H9 (cell line): ENCODE measurements around the gene SERPINA5. TPM values are rescaled to one million over a fixed set of nuclear protein-coding genes. Genes with fewer than 3 reads are reported as not detected.

Experiments used
- DNase-seq: peaks from one replicate; pipeline ENCODE4 v3.0.0-alpha.2; 2017
- H2AFZ ChIP-seq: one replicate; pipeline ENCODE4 v1.6.1; 2013; ENCODE audit warnings: mild to moderate bottlenecking, low read length, control low read depth, moderate library complexity
- H2AK5ac ChIP-seq: 2 replicates; pipeline ENCODE4 v1.6.1; 2013; ENCODE audit warnings: low read length, control low read depth, mixed read lengths; ENCODE audit not compliant: insufficient read length
- H2BK120ac ChIP-seq: one replicate; pipeline ENCODE4 v1.6.1; 2013; ENCODE audit warnings: low read depth, mild to moderate bottlenecking, low read length, control low read depth, inconsistent platforms; ENCODE audit not compliant: poor library complexity, severe bottlenecking
- H2BK12ac ChIP-seq: 2 replicates; pipeline ENCODE4 v1.6.1; 2013; ENCODE audit warnings: low read length, control low read depth, mixed read lengths, low read depth; ENCODE audit not compliant: insufficient read length
- H2BK15ac ChIP-seq: 2 replicates; pipeline ENCODE4 v1.6.1; 2013; ENCODE audit warnings: low read depth, low read length, control low read depth
- H2BK20ac ChIP-seq: one replicate; pipeline ENCODE4 v1.6.1; 2013; ENCODE audit warnings: low read depth, mild to moderate bottlenecking, low read length, control low read depth, inconsistent platforms; ENCODE audit not compliant: poor library complexity, severe bottlenecking
- H2BK5ac ChIP-seq: 2 replicates; pipeline ENCODE4 v1.6.1; 2013; ENCODE audit warnings: low read length, control low read depth, mixed read lengths; ENCODE audit not compliant: insufficient read length
- H3K14ac ChIP-seq: 2 replicates; pipeline ENCODE4 v1.6.1; 2013; ENCODE audit warnings: low read length, control low read depth; ENCODE audit not compliant: insufficient read depth
- H3K18ac ChIP-seq: 2 replicates; pipeline ENCODE4 v1.6.1; 2013; ENCODE audit warnings: low read depth, mild to moderate bottlenecking, mixed read lengths, low read length, control low read depth; ENCODE audit not compliant: insufficient read length
- H3K23ac ChIP-seq: 2 replicates; pipeline ENCODE4 v1.6.1; 2013; ENCODE audit warnings: low read length, control low read depth, mixed read lengths, low read depth; ENCODE audit not compliant: insufficient read length
- H3K23me2 ChIP-seq: 2 replicates; pipeline ENCODE4 v1.6.1; 2013; ENCODE audit warnings: low read depth, mild to moderate bottlenecking, mixed read lengths, low read length, control low read depth; ENCODE audit not compliant: insufficient read length, poor library complexity, severe bottlenecking
- H3K27ac ChIP-seq: 2 replicates; pipeline ENCODE4 v1.5.1; 2013; ENCODE audit warnings: low read length, control low read depth, mixed read lengths, low read depth; ENCODE audit not compliant: insufficient read length
- H3K27me3 ChIP-seq: 2 replicates; pipeline ENCODE4 v1.6.1; 2013; ENCODE audit warnings: low read length, control low read depth, inconsistent platforms; ENCODE audit not compliant: insufficient read depth
- H3K4ac ChIP-seq: 2 replicates; pipeline ENCODE4 v1.6.1; 2013; ENCODE audit warnings: low read depth, mild to moderate bottlenecking, control low read depth, inconsistent platforms, low read length, moderate library complexity
- H3K4me1 ChIP-seq: 2 replicates; pipeline ENCODE4 v1.6.1; 2013; ENCODE audit warnings: low read length, control low read depth, inconsistent platforms; ENCODE audit not compliant: insufficient read depth
- H3K4me2 ChIP-seq: 2 replicates; pipeline ENCODE4 v1.6.1; 2013; ENCODE audit warnings: low read length, control low read depth, mixed read lengths; ENCODE audit not compliant: insufficient read length, insufficient read depth
- H3K56ac ChIP-seq: 2 replicates; pipeline ENCODE4 v1.6.1; 2013; ENCODE audit warnings: low read depth, mild to moderate bottlenecking, mixed read lengths, low read length, control low read depth; ENCODE audit not compliant: insufficient read length
- H3K79me1 ChIP-seq: 2 replicates; pipeline ENCODE4 v1.6.1; 2013; ENCODE audit warnings: low read depth, mild to moderate bottlenecking, moderate library complexity, low read length, control low read depth, inconsistent platforms; ENCODE audit not compliant: insufficient read depth, poor library complexity, severe bottlenecking
- H3K79me2 ChIP-seq: 2 replicates; pipeline ENCODE4 v1.6.1; 2013; ENCODE audit warnings: low read length, control low read depth, inconsistent platforms; ENCODE audit not compliant: insufficient read depth
- H3K9ac ChIP-seq: 2 replicates; pipeline ENCODE4 v1.6.1; 2013; ENCODE audit warnings: low read length, control low read depth, mixed read lengths; ENCODE audit not compliant: insufficient read length; ENCODE audit errors: extremely low read depth
- H3K9me3 ChIP-seq: one replicate; pipeline ENCODE4 v1.6.1; 2013; ENCODE audit warnings: low read depth, low read length, inconsistent platforms; ENCODE audit not compliant: control insufficient read depth
- H3T11ph ChIP-seq: one replicate; pipeline ENCODE4 v1.6.1; 2013; ENCODE audit warnings: mild to moderate bottlenecking, low read length, control low read depth, inconsistent platforms
- H4K20me1 ChIP-seq: one replicate; pipeline ENCODE4 v1.6.1; 2013; ENCODE audit not compliant: control insufficient read depth, insufficient read length, insufficient read depth
- H4K5ac ChIP-seq: 2 replicates; pipeline ENCODE4 v1.6.1; 2013; ENCODE audit warnings: low read depth, mild to moderate bottlenecking, mixed read lengths, low read length, control low read depth; ENCODE audit not compliant: insufficient read length
- H4K8ac ChIP-seq: replicated peaks from 2 replicates; pipeline ENCODE4 v1.6.1; 2013; ENCODE audit warnings: low read length, control low read depth, mixed read lengths, low read depth; ENCODE audit not compliant: insufficient read length
- H4K91ac ChIP-seq: 2 replicates; pipeline ENCODE4 v1.6.1; 2013; ENCODE audit warnings: low read depth, mild to moderate bottlenecking, moderate library complexity, mixed read lengths, low read length, control low read depth; ENCODE audit not compliant: insufficient read length
- H3K27ac Mint-ChIP-seq, 3 experiments: 2 replicates in 2 of 3; 3 replicates in 1 of 3; pipeline ENCODE4 v1.8.0; 2020 to 2021; ENCODE audit warnings: mixed read lengths in 3 of 3, mild to moderate bottlenecking in 1 of 3, moderate library complexity in 1 of 3
- H3K27me3 Mint-ChIP-seq: 2 replicates; pipeline ENCODE4 v1.8.0; 2021; ENCODE audit warnings: low read depth, mild to moderate bottlenecking, moderate library complexity, mixed read lengths
- H3K36me3 Mint-ChIP-seq, 3 experiments: 2 replicates in 2 of 3; 3 replicates in 1 of 3; pipeline ENCODE4 v1.8.0; 2020 to 2021; ENCODE audit warnings: low read depth in 3 of 3, mixed read lengths in 3 of 3; ENCODE audit not compliant: insufficient read depth in 1 of 3
- H3K4me1 Mint-ChIP-seq, 2 experiments: 2 replicates each; pipeline ENCODE4 v1.8.0; 2020; ENCODE audit warnings: mixed read lengths in 2 of 2
- H3K4me3 Mint-ChIP-seq, 2 experiments: 2 replicates in 1 of 2; 3 replicates in 1 of 2; pipeline ENCODE4 v1.8.0; 2020 to 2021; ENCODE audit warnings: mild to moderate bottlenecking in 2 of 2, mixed read lengths in 2 of 2, moderate library complexity in 1 of 2
- H3K9me3 Mint-ChIP-seq, 2 experiments: 2 replicates in 1 of 2; 3 replicates in 1 of 2; pipeline ENCODE4 v1.8.0; 2020; ENCODE audit warnings: mild to moderate bottlenecking in 2 of 2, mixed read lengths in 2 of 2, moderate library complexity in 1 of 2
- WGBS: extraction: QIAGEN DNeasy Blood & Tissue Kit; methylation state at CpG from one replicate; pipeline ENCODE4 v1.1.7; 2013; ENCODE audit warnings: missing lambda C conversion rate, low lambda C conversion rate, mixed read lengths; ENCODE audit not compliant: insufficient read length; ENCODE audit errors: extremely low coverage; 5-methylcytosine and 5-hydroxymethylcytosine counted together
- total RNA-seq: library from RNA; stranded (reverse); gene quantifications from 2 replicates; pipeline ENCODE4 v1.2.1, GENCODE V29; 2021
- TF ChIP-seq, protein P1 (sequence below): fragments of 200-600 bp; sonication (generic); conservative IDR thresholded peaks from 3 replicates; pipeline ENCODE4 v1.8.0; 2021; ENCODE audit warnings: antibody characterized with exemption, mild to moderate bottlenecking

The SERPINA5 gene
- total RNA-seq, 1 experiment from 2014 or later = 1.1 TPM

DNA sequence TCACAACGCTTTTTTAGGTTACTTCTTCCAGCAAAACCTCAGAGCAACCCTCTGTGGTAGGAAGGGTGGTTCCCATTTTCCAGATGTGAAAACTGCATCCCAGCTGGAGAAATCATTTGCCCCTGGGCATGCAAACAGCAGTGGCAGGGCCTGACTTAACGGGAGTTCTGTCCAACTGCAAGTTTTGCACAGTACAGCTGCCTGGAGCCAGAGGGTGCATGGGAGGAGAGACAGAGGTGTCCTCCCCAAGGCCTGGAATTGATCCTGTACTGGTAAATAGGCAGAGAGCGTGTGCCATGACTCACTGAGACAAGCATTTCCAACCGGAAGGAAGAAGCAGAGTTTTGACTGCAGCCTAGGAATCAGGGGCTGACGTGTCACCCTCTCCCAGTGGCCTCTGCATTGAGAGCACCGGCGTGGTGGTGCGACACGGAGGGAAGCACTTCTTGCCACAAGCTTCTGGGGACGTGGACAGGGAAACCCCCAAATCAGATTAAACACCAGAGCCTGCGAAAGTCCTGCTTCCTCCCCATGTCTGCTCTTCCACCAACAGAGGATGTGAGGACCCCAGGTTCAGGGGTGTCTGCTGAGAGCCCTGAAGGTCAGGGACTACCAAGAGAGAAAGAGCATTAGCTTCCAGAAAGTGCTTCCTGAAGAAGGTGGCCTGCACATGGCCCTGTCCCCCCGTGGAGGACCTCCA is 39.0 kb upstream of the SERPINA5 start:
- peaks cover 1% of the 10 kb centered on the region; the same call in 1 of the 2 replicates for H3K4me1 ChIP-seq
- no peak overlapping the region for H3K27ac Mint-ChIP-seq
- H3K79me1 ChIP-seq = no peaks in the 10 kb centered on the region
- no peak overlapping the region for H3K4me3 Mint-ChIP-seq
- H3K4me2 ChIP-seq = no peak overlapping the region
- no peak overlapping the region for H2BK12ac ChIP-seq
- WGBS = no CpG with 5 or more reads among the region's 12 CpGs
- no peak overlapping the region for H2AK5ac ChIP-seq
- no peak overlapping the region for H4K5ac ChIP-seq
- H3K9me3 ChIP-seq = no peaks in the 10 kb centered on the region
- no peaks in the 10 kb centered on the region for H4K20me1 ChIP-seq
- H3T11ph ChIP-seq = no peak overlapping the region
- no peaks in the 10 kb centered on the region for H3K23me2 ChIP-seq
- H3K23ac ChIP-seq = no peak overlapping the region
- H3K56ac ChIP-seq = no peak overlapping the region
- no peaks in the 10 kb centered on the region; a peak in 1 of 5 replicates for H3K9me3 Mint-ChIP-seq
- peak overlapping the region; percentile 3 for H3K18ac ChIP-seq
- no peaks in the 10 kb centered on the region for H3K79me2 ChIP-seq
- no peak overlapping the region for H4K91ac ChIP-seq
- H2BK5ac ChIP-seq = no peak overlapping the region
- TF ChIP-seq, protein P1, sequence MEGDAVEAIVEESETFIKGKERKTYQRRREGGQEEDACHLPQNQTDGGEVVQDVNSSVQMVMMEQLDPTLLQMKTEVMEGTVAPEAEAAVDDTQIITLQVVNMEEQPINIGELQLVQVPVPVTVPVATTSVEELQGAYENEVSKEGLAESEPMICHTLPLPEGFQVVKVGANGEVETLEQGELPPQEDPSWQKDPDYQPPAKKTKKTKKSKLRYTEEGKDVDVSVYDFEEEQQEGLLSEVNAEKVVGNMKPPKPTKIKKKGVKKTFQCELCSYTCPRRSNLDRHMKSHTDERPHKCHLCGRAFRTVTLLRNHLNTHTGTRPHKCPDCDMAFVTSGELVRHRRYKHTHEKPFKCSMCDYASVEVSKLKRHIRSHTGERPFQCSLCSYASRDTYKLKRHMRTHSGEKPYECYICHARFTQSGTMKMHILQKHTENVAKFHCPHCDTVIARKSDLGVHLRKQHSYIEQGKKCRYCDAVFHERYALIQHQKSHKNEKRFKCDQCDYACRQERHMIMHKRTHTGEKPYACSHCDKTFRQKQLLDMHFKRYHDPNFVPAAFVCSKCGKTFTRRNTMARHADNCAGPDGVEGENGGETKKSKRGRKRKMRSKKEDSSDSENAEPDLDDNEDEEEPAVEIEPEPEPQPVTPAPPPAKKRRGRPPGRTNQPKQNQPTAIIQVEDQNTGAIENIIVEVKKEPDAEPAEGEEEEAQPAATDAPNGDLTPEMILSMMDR = no peak
- no peaks in the 10 kb centered on the region for H3K36me3 Mint-ChIP-seq
- H3K27ac ChIP-seq = no peak overlapping the region
- no peak overlapping the region for H3K9ac ChIP-seq
- H2BK120ac ChIP-seq = no peak overlapping the region
- no peak overlapping the region for H2AFZ ChIP-seq
- H3K14ac ChIP-seq = no peak overlapping the region; the same call in 1 of the 2 replicates
- no peak overlapping the region for H2BK15ac ChIP-seq
- H3K4ac ChIP-seq = no peak overlapping the region
- peaks cover 3% of the 10 kb centered on the region; the same call in 1 of the 2 replicates for H3K27me3 Mint-ChIP-seq
- peaks cover 22 to 37% of the 10 kb centered on the region in 2 experiments for H3K4me1 Mint-ChIP-seq
- H4K8ac ChIP-seq = no peak overlapping the region
- no peak overlapping the region for H2BK20ac ChIP-seq
- DNase-seq = no peak
- no peaks in the 10 kb centered on the region for H3K27me3 ChIP-seq
